Suprapubic skin (tissue), 3 donors: ENCODE results near the gene PANK1.

Source experiments
- POLR2A ChIP-seq, 2 donors: fragments of 450-650 bp; IDR thresholded peaks; one replicate each; pipeline ENCODE4 v1.6.1; 2017; ENCODE audit warnings: antibody characterized with exemption in 2 of 2, mild to moderate bottlenecking in 2 of 2, moderate library complexity in 2 of 2
- TF ChIP-seq, protein P1 (sequence below), 2 donors: fragments of 200-600 bp in 1 of 2; fragments of 450-650 bp in 1 of 2; sonication (generic) in 1 of 2; IDR thresholded peaks; one replicate each; pipeline ENCODE4 v1.5.1; 2016 to 2019; ENCODE audit warnings: antibody characterized with exemption in 2 of 2, mild to moderate bottlenecking in 1 of 2, moderate library complexity in 1 of 2

DNA sequence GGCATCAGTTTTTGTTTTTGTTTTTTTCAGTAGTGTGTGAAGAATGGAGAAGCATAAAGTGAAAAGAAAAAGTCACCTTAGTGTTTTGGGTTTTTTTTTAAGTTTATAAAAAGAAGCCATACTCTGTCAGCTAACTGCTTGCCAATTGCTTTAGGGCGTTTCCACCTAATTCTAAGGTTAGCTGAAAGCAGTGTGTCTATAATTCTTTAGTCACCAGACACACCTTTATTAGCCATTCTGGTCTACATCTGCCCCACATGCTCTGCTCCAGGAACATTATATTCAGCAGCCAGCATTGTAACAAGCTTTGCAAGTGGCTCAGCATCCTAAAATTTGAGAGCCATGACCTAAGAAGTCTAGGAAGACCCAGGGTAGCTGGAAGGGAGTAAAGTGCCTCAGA lies 95.5 kb downstream of the PANK1 start:
- TF ChIP-seq POLR2A (IDR thresholded peaks at IDR 0.05): no peak
- TF ChIP-seq, protein P1, sequence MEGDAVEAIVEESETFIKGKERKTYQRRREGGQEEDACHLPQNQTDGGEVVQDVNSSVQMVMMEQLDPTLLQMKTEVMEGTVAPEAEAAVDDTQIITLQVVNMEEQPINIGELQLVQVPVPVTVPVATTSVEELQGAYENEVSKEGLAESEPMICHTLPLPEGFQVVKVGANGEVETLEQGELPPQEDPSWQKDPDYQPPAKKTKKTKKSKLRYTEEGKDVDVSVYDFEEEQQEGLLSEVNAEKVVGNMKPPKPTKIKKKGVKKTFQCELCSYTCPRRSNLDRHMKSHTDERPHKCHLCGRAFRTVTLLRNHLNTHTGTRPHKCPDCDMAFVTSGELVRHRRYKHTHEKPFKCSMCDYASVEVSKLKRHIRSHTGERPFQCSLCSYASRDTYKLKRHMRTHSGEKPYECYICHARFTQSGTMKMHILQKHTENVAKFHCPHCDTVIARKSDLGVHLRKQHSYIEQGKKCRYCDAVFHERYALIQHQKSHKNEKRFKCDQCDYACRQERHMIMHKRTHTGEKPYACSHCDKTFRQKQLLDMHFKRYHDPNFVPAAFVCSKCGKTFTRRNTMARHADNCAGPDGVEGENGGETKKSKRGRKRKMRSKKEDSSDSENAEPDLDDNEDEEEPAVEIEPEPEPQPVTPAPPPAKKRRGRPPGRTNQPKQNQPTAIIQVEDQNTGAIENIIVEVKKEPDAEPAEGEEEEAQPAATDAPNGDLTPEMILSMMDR (IDR thresholded peaks at IDR 0.05): no peak
